ENCODE results near the gene PIP5K1C.
A peak's percentile ranks its signal among the peaks of the same experiment; 100 is the strongest.
"Not testable (repeated sequence)": the region's sequence is repeated elsewhere in the genome, so short reads cannot be mapped to it uniquely, and the experiment has no call there.

PIP5K1C gene

DNA sequence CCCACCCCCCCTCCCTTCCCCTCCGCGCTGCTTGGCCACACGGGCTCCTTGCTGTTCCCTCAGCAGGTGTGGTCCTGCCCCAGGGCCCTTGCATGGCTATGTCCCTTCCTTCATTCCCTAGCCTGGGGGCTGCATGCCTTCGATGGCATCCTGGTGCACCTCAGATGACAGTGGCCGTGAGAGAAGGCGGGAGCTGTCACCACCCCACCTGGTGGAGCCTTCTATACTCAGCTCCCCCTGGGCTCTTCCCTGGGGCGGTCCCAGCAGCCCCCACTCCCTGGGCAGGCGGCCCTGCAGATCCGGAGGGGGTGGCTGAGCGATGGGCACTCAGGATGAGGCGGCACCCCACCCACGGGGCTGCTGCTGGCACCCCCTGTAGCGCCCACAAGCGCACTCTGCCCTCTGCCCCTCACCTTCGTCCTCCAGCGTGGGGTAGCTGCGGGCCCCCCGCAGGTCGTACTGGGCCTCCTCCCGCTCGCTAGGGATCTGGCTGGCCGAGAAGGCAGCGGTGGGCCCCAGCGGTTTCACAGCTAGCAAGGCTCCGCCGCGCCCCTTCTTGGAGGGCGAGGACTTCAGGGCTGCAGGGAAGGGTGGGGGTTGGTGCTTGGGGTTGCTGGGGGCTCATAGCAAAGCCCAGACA, 56.5 kb downstream of the PIP5K1C start:
- no peak for FAIRE-seq

- no peak for FAIRE-seq
Observed at GRCh38 chr19:3642987-3643673, 57.1 kb downstream of the PIP5K1C start.

- FAIRE-seq, result no peak
Observed at GRCh38 chr19:3642296-3642695, 58.0 kb downstream of the PIP5K1C start.

GRCh38 chr19:3641515-3642269, 58.6 kb downstream of the PIP5K1C start:
- no peak for FAIRE-seq

GRCh38 chr19:3639479-3639878, 60.8 kb downstream of the PIP5K1C start:
- no peak for FAIRE-seq

DNA sequence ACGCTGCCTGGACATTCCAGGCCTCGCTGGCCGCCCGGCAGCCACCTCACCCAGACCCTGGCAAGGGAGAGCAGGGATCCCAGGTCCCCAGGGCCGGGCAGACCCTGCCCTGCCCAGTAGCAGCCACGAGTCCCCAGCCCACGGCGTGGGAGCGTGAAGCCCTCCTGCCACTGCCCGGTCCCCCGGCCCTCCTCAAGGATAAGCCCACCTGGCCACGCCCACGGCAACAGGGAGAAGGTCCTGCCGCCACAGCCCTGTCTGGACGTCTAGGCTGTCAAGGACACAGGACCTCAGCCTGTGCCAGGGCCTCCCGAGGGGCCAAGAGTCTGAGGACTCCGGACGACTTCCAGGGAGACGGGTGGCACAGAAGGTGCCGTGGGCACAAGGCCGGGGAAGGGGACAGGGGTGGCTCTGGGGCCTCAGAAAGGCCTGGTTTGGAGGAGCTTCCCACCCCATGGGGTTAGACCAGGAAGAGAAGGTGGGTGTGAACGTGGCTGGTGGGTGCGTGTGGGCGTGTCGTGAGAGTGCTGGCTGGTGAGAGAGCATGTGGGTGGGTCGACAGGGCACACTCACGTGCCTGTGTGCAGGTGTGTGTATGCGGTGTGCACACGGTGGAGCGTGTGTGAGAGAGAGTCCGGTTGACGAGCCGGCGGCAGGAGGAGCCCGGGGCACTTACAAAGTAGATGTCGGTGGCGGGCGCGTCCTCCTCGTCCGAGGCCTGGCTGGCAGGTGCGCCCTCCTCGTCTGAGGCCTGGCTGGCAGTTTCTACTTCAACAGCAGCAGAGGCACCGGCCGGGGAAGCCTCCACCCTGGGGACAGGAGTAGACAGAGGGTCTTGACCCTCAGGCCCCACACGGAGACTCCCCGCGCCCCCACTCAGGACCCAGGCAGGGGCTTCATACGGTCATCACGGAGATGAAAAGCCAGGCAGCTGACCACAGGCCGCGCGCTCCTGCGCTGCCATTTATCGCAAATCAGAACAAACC, 61.8 kb downstream of the PIP5K1C start:
- no peak for FAIRE-seq

DNA sequence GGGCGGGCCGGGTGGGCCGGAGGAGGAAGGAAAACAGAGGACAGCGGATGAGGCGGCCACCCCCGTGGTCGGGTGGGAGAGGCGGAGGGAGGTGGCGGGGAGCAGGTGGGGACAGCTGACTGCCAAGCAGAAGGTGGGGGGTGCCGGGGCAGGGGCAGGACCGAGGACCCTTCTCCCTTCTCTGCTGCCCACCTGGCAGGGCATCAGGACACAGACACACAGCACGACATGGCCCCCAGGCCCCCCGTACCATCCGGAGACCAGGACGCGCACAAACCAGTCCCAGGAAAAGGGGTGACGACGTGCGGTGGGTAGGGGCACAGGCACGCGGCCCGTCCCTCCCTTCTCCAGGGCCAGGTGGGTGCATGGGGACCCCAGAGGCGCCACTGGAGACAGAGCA, 62.6 kb downstream of the PIP5K1C start:
- no peak for FAIRE-seq

- no peak for FAIRE-seq
Observed at GRCh38 chr19:3636962-3637361, 63.3 kb downstream of the PIP5K1C start.

DNA sequence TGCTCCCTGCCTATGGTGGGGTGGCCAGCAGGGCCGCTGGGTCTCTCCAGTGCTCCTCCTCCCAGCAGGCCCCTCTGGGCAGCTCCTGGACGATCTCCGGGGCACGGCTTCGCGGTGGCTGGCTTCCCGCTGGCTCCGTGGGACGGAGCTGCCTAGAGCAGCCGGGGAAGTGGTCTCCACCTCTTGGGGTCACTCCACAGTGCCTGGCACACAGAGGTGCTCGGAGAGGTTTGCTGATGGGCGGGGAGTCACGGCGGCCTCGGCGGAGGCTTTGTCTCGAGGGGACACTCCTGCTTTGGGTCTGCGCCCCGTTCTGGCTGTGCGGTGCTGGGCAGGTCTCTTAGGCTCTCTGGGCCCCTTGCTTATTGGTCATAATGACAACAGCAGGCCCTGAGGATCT, 63.8 kb downstream of the PIP5K1C start:
- no peak for FAIRE-seq

- FAIRE-seq, result no peak
Observed at GRCh38 chr19:3634496-3635045, 65.7 kb downstream of the PIP5K1C start.

GRCh38 chr19:3633559-3633988, 66.7 kb downstream of the PIP5K1C start:
- FAIRE-seq, result no peak

DNA sequence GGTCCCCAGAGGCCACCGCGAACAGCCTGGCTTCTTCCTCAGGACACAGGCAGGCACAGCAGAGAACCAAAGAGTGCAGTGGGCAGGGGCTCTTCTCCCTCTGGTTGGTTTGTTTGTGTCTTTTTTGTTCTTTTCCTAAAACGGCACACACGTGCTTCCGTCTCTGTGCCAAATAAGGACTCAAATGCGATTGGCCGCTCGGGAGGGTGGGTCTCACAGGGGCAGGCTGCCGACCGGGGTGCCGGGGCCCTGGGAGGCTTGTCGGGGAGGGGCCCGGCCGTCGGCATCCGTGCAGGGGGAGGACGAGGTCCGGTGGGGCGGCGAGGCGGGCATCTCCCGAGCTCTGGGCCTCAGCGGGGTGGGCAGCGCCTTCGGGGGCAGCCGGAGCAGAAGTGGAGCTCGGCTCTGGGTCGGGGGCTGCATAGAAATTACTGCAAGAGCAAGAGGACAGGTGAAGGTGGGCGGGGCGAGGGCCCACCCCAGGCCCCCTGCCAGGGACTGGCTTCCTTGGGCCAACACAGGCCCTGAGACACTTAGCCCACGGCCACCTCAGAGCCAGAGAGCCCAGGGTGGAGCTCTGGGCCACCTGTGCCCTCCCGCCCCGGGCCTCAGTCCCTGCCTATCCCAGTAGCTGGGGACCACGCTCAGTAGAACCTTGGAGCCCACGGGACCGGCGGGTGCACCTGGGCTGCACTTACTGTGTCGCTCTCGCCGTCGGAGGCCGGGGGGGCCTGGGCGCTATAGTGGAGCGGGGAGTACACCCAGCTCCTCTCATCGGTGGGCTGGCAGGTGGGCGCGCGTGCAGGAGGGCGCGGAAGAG, 67.3 kb downstream of the PIP5K1C start:
- no peak for FAIRE-seq

- no peak for FAIRE-seq
Observed at GRCh38 chr19:3632098-3632497, 68.2 kb downstream of the PIP5K1C start.

GRCh38 chr19:3631053-3631861, 69.0 kb downstream of the PIP5K1C start:
- no peak for FAIRE-seq

DNA sequence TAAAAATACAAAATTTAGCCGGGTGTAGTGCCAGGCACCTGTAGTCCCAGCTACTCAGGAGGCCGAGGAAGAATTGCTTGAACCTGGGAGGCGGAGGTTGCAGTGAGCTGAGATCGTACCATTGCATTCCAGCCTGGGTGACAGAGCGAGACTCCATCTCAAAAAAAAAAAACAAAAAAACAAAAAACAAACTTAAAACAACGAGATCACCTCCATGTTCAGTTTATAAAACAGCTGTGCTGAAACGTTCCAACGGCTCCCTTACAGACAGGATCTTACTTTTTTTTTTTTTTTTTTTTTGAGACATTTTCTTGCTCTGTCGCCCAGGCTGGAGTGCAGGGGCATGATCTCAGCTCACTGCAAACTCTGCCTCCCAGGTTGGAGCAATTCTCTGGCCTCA, 71.5 kb downstream of the PIP5K1C start:
- not testable (repeated sequence) for FAIRE-seq

GRCh38 chr19:3627351-3627723, 72.9 kb downstream of the PIP5K1C start:
- FAIRE-seq, result no peak

GRCh38 chr19:3626473-3627350, 73.6 kb downstream of the PIP5K1C start, which contains the start of gene CACTIN:
Gene CACTIN, minus strand, starts transcription at chr19:3626790. Its CDS starts 28 bp downstream, at chr19:3626762.
- peak; percentile 97 for FAIRE-seq

- no peak for FAIRE-seq
Observed at GRCh38 chr19:3625996-3626472, 74.2 kb downstream of the PIP5K1C start.

DNA sequence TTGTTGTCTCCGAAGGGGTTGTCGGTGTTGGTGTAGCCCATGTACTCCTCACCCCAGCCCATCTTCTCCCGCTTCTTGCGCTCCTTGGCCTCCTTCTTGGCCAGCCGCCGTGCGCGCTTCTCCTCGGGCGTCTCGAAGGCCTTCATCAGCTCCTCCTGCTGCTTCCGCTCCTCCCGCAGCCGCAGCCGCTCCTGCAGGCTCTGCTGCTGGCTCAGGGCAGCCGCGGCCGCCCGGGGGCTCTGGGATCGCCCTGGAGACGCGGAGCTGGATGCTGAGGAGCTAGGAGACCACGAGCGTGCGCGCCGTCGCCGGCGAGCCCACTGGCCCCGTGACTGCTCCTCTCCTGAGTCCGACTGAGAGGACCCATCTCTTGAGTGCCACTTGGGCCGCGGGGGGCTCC, 76.6 kb downstream of the PIP5K1C start:
- FAIRE-seq, result no peak

All from endometrium (tissue), 2 donors.